GM18517 (cell line): ENCODE measurements around the gene ZDHHC24.

Experiments used
- ATAC-seq: cut with Tn5 transposase; IDR thresholded peaks from one replicate; pipeline ENCODE4 v1.9.1; 2021; ENCODE audit warnings: mild to moderate bottlenecking, moderate library complexity; ENCODE audit not compliant: unreplicated experiment

The ZDHHC24 gene

DNA sequence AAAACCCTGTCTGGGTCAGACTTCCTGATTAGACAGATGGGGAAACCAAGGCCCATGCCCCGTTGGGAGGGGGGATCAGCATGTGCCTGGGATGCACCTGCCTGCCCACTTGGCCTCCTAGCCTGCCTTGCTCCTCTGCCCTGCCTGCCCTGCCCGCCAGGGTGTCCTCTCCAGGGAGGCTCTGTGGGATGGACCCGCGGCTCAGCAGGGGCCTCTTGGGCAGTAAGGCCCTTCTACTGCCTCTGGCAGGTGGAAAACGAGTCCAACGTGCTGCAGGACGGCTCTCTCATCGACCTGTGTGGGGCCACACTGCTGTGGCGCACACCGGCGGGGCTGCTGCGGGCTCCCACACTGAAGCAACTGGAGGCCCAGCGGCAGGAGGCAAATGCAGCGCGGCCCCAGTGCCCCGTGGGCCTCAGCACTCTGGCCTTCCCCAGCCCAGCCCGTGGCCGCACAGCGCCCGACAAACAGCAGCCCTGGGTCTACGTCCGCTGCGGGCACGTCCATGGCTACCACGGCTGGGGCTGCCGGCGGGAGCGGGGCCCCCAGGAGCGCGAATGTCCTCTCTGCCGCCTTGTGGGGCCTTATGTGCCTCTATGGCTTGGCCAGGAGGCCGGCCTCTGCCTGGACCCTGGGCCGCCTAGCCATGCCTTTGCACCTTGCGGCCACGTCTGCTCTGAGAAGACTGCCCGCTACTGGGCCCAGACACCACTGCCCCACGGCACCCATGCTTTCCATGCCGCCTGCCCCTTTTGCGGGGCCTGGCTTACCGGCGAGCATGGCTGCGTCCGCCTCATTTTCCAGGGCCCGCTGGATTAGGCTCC is 70.3 kb downstream of the ZDHHC24 start:
- no peak for ATAC-seq

DNA sequence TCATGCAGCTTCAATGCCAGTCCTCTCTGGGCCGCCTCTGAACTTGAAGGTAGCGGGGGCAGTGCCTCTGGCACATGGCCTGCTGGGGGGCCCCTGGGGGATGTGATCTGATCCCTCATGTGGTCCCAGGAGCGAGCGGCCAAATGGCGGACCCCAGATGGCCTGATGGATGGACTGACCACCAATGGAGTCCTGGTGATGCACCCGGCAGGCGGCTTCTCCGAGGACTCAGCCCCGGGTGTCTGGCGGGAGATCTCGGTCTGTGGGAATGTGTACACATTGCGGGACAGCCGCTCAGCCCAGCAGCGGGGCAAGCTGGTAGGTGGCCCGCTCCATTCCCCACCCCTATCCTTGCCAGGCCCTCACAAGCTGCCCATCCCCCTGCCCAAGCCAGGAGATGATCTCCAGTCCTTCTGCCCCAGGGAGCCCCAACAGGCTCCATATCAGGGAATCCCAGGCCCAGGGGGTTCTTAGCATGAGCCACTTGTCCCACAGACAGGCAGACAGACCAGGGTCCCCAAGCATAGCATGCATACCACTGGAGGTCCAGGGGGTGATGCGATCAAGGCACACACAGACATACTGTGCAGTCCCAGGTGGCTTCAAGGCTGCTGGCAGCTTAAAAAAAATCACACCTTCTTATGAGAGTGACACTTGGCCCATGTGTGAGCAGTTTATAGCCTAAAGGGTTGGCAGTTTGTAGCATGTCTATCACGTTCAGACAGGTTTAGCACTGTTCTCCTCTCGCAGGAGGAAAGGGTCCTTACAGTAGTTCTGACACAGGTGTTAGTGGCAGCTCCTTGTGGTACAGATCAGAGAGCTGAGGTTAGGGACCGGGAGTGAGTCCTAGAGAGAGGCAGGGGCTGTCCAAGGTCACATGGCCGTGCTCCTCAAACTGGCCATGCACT is 72.0 kb downstream of the ZDHHC24 start:
- ATAC-seq = no peak

DNA sequence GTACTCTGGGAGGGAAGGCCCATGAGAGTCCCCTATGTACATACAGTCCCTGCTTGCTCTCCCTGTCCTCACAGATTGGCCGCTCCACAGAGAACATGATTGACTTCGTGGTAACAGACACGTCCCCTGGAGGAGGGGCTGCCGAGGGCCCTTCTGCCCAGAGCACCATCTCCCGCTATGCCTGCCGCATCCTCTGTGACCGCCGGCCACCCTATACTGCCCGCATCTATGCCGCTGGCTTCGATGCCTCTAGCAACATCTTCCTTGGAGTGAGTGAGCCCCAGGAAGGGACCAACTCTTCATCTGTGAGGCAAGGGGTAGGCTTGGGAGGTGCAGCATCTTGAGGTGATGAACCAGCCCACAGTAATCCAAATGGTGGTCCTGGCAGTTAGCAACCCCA is 72.7 kb downstream of the ZDHHC24 start:
- ATAC-seq = no peak

DNA sequence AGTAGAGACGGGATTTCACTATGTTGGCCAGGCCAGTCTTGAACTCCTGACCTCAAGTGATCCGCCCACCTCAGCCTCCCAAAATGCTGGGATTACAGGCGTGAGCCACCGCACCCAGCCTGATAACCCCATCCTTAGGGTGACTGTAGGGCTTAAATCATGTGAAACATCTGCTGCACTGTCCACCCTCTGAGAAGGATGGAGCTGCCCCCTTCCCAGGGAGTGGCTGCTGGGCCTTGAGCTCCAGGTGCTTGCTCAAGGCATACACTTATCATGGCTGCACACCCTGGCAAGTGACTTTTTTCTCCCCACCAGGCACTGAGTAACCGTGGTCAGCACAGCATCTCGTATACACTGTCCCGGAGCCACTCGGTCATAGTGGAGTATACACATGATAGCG is 73.8 kb downstream of the ZDHHC24 start:
- no peak for ATAC-seq

DNA sequence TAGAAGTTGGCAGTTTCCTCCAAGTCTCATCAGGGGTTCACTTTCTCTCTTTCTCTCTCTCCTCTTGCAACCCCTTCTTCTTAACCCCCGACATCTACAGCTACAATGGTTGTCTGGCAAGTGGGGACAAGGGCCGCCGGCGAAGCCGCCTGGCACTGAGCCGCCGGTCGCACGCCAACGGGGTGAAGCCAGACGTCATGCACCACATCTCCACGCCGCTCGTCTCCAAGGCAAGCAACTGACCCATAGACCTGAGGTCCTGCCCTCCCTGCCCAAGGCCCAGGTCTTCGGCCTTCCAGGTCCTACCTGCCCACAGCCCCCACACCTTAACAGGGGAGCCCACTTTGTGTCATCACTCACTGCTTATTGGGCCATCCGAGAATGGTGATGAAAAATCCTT is 74.7 kb downstream of the ZDHHC24 start:
- ATAC-seq = no peak
